Heart left ventricle (tissue), 16 donors: Measurements from ENCODE around the gene ERCC4. TPM values are rescaled to one million over a fixed set of nuclear protein-coding genes. Genes with fewer than 3 reads are reported as not detected.

Source experiments
- ATAC-seq, 4 donors: fragments of 200-7000 bp; cut with Tn5 transposase; one replicate each; pipeline ENCODE4 v1.9.1; 2020 to 2022; ENCODE audit warnings: moderate library complexity in 4 of 4, mild to moderate bottlenecking in 3 of 4, moderate number of reproducible peaks in 1 of 4
- DNase-seq, 5 donors: peaks; one replicate each; pipeline ENCODE4 v3.0.0-alpha.2; 2020
- H3K27ac ChIP-seq, 12 donors: fragments of 200-600 bp; sonication (generic) in 4 of 12; one replicate each; pipeline versions ENCODE4 v1.5.0 to v1.8.0; 2016 to 2022; ENCODE audit warnings: mild to moderate bottlenecking in 2 of 12
- H3K27me3 ChIP-seq, 9 donors: fragments of 200-600 bp; sonication (generic) in 2 of 9; one replicate each; pipeline versions ENCODE4 v1.5.1 to v1.8.0; 2016 to 2022; ENCODE audit warnings: mild to moderate bottlenecking in 3 of 9
- H3K36me3 ChIP-seq, 9 donors: fragments of 200-600 bp; sonication (generic) in 2 of 9; one replicate each; pipeline versions ENCODE4 v1.5.0 to v1.8.0; 2018 to 2022; ENCODE audit warnings: mild to moderate bottlenecking in 2 of 9
- H3K4me1 ChIP-seq, 12 donors: fragments of 200-600 bp; sonication (generic) in 4 of 12; one replicate each; pipeline versions ENCODE4 v1.5.0 to v1.8.0; 2016 to 2022; ENCODE audit warnings: mild to moderate bottlenecking in 3 of 12
- H3K4me3 ChIP-seq, 12 donors: fragments of 200-600 bp; sonication (generic) in 4 of 12; one replicate each; pipeline versions ENCODE4 v1.5.0 to v1.8.0; 2017 to 2022; ENCODE audit warnings: mild to moderate bottlenecking in 9 of 12, moderate library complexity in 4 of 12
- H3K9me3 ChIP-seq, 12 donors: fragments of 200-600 bp; sonication (generic) in 4 of 12; one replicate each; pipeline versions ENCODE4 v1.5.0 to v1.8.0; 2016 to 2022; ENCODE audit warnings: mild to moderate bottlenecking in 1 of 12
- POLR2A ChIP-seq, 2 donors: fragments of 450-650 bp; IDR thresholded peaks; one replicate each; pipeline ENCODE4 v1.6.1; 2017; ENCODE audit warnings: antibody characterized with exemption in 2 of 2, mild to moderate bottlenecking in 2 of 2, moderate library complexity in 2 of 2
- WGBS, 4 donors: extraction: QIAGEN DNeasy Blood & Tissue Kit in 2 of 4; methylation state at CpG; one replicate each; pipeline versions ENCODE4 v1.1.5 to v1.1.7; 2013 to 2018; 5-methylcytosine and 5-hydroxymethylcytosine counted together
- intact Hi-C, 10 donors: fragments of 100-400 bp; cut with DNase I; formaldehyde crosslinking; loops; one replicate each; pipeline versions ENCODE4 v1.11.1 to v1.14.2; 2022
- polyA plus RNA-seq, 2 donors: library from polyadenylated mRNA; stranded (reverse); fragments of 200-250 nt; gene quantifications; one replicate each; pipeline ENCODE4 v1.2.3, GENCODE V29; 2013
- total RNA-seq, 9 donors: library from RNA; depleted of rRNA in 2 of 9; stranded (reverse); fragments of >200 nt in 2 of 9; fragmentation: NEBNext Ultra II Directional in 3 of 9; extraction: Animal tissue kit (Norgen Biotek cat#: 25700) in 3 of 9; gene quantifications; one replicate each; pipeline versions ENCODE4 v1.1.0 to v1.2.4, GENCODE V29; 2016 to 2023
- TF ChIP-seq, protein P1 (sequence below), 12 donors: fragments of 200-600 bp; sonication (generic) in 4 of 12; IDR thresholded peaks; one replicate each; pipeline versions ENCODE4 v1.5.0 to v1.8.0; 2018 to 2022; ENCODE audit warnings: antibody characterized with exemption in 12 of 12, mild to moderate bottlenecking in 5 of 12
- donor health status: ischemic (EF 13 %, LVEDD 7.1; RV severe dilation, severe dysfunction).
- donor health status: healthy with polysubstance abuse.
- donor health status: DM: no; HTN: yes; CAD: no.
- donor health status: DM: no; HTN: no; CAD: no.
- donor health status: ischemic (EF 25% LVEDD 6.9; RV normal size, moderate dysfunction).
- donor health status: ischemic (EF 25% LVEDD 5.7; RV mildly dilated, moderate dysfunction).
- donor health status: healthy.
- donor health status: DM: yes; HTN: yes; CAD: no.
- donor health status: ischemic (EF 35%, LVEDD 5.7; RV mildly dilated, moderate dysfunction).
- donor health status: nonischemic (EF 11% LVEDD 7.7; RV severe dilation, severe dysfunction).
- donor health status: DM: yes; HTN: yes; CAD: no.
- donor health status: PGD.
- donor health status: ischemic (EF 29% LVEDD 5.4; RV normal size, mild dysfunction).
- donor health status: nonischemic (EF 23%, LVEDD 6.1; RV moderate dilation, normal function).

Gene ERCC4
- total and polyA plus RNA-seq, 11 donors, result 1.4 to 15.2 (median 8.1) TPM

DNA sequence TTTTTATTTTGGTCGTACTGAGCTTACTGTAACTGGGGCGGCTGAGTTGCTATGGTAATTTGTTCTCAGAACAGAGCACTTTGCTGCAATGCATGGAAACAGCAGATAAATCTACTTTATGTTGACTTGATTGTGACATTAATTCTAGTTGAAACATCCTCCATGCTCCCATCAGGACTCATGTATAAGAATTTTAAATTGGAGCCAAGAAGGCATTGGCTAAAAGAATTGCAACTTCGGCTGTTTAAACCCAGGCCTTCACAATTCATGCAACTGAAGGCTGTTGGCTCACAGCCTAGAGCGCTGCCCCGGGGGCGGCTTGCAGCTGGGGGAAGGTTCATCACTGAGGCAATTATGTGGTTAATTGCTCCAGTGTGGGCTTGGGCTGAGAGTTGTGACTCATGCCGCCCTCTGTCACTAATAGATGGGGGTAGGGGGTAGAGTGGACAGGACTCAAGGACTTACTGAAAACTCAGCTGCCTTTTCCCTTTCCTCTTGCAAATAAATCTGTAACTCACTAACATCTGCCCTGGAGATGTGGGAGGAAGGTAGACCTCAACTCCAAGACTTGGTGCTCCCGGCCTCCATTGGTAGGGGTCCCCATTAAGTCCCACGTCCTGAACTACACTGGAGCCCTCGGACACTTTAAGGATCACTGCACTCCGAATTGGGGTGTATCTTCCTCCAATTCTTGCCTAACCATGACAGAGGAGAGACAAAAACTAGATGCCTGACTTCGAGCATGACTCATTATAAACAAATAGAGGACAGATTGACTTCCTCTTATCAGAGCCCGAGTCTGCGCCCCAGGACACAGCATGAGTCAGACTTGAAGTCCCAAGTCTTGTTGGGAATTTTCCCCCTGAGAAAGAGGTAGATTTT lies 37.5 kb downstream of the ERCC4 start:
- Histone ChIP-seq H3K4me3 (peak overlapping the region in 9 of 12 donors; percentile 2 to 51 (median 29)), H3K27ac (peak overlapping the region in 11 of 12 donors; percentile 14 to 88 (median 74)), H3K4me1 (peaks cover 0 to 32% (median 9%) of the 10 kb centered on the region in 12 donors), H3K36me3 (peaks cover 0 to 2% (median 0%) of the 10 kb centered on the region in 9 donors), H3K27me3 (no peaks in the 10 kb centered on the region), H3K9me3 (no peaks in the 10 kb centered on the region)
- intact Hi-C loops, result loop anchor here in 4 of 10 donors (5.0 to 10.0 kb wide), 3 partner anchors 45 to 57 kb away; no protein-coding TSS in a partner anchor
- ATAC-seq, result peak; percentile 66 to 97 (median 94)
- TF ChIP-seq, protein P1, sequence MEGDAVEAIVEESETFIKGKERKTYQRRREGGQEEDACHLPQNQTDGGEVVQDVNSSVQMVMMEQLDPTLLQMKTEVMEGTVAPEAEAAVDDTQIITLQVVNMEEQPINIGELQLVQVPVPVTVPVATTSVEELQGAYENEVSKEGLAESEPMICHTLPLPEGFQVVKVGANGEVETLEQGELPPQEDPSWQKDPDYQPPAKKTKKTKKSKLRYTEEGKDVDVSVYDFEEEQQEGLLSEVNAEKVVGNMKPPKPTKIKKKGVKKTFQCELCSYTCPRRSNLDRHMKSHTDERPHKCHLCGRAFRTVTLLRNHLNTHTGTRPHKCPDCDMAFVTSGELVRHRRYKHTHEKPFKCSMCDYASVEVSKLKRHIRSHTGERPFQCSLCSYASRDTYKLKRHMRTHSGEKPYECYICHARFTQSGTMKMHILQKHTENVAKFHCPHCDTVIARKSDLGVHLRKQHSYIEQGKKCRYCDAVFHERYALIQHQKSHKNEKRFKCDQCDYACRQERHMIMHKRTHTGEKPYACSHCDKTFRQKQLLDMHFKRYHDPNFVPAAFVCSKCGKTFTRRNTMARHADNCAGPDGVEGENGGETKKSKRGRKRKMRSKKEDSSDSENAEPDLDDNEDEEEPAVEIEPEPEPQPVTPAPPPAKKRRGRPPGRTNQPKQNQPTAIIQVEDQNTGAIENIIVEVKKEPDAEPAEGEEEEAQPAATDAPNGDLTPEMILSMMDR (IDR thresholded peaks at IDR 0.05), result no peak
- TF ChIP-seq POLR2A (IDR thresholded peaks at IDR 0.05), result no peak
- peak; percentile 39 to 77 (median 70) for DNase-seq
- WGBS, 4 donors, result 42 to 55% (median 46%) methylated on average over 14 of the region's 14 CpGs

DNA sequence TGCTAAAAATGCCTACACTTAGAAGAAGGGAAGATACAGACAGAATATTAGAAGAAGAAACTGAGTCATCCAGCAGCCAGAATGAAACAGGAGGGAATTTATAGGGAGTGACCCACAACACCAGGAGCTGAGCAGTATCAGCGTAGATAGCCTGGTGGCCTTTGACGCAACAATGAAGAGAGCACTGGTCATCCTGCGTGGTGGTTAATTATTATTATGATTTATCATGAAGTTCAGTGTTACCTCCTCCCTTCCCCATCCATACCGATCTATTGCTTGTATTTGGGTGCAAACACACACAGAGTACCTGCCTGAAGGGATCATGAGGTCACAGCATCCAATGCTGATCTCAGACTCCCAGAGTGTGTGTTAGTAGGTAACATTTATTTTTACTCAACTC lies 38.5 kb downstream of the ERCC4 start:
- Histone ChIP-seq H3K4me3 (no peak overlapping the region), H3K27me3 (no peaks in the 10 kb centered on the region), H3K36me3 (no peaks in the 10 kb centered on the region), H3K27ac (peak overlapping the region in 4 of 12 donors; percentile 61 to 88 (median 78)), H3K4me1 (peaks cover 0 to 32% (median 9%) of the 10 kb centered on the region in 12 donors), H3K9me3 (no peaks in the 10 kb centered on the region)
- ATAC-seq, result no peak
- intact Hi-C loops, result loop anchor here in 4 of 10 donors (5.0 to 10.0 kb wide), 3 partner anchors 44 to 56 kb away; no protein-coding TSS in a partner anchor
- TF ChIP-seq, protein P1 (IDR thresholded peaks at IDR 0.05), result no peak
- no peak for TF ChIP-seq POLR2A (IDR thresholded peaks at IDR 0.05)
- 89 to 97% (median 93%) methylated on average over 4 of the region's 4 CpGs for WGBS, 4 donors
- no peak for DNase-seq

DNA sequence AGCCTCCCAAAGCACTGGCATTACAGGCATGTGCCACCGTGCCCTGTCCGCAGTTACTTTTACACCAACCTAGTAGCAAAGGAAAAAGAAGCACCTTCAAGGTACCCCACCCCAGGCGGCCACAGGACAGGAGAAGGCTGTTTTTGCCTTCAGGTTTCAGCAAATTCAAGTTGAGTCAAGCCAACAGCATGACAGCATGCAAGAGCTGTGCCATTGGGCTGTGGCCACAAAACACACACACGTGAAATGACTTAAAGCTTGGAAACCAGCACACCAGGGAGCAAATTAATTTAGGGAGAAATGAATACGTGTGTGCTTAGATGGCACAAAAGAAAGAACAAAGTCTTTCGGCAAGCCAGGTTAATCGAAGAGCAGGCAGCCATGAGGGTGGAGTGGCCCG lies 39.7 kb downstream of the ERCC4 start:
- ATAC-seq, result no peak
- H3K36me3 ChIP-seq, result no peaks in the 10 kb centered on the region
- DNase-seq, result no peak
- WGBS, 4 donors, result 85 to 93% (median 91%) methylated on average over 8 of the region's 8 CpGs
- no peak overlapping the region for H3K27ac ChIP-seq
- no peak overlapping the region for H3K4me3 ChIP-seq
- no peak for TF ChIP-seq POLR2A (IDR thresholded peaks at IDR 0.05)
- TF ChIP-seq, protein P1 (IDR thresholded peaks at IDR 0.05), result no peak
- H3K27me3 ChIP-seq, result no peaks in the 10 kb centered on the region
- H3K4me1 ChIP-seq, result peaks cover 0 to 32% (median 9%) of the 10 kb centered on the region in 12 donors
- H3K9me3 ChIP-seq, result no peaks in the 10 kb centered on the region
- intact Hi-C loops, result loop anchor here in 4 of 10 donors (5.0 to 10.0 kb wide), 3 partner anchors 43 to 55 kb away; no protein-coding TSS in a partner anchor
